K562 (cell line): Measurements from ENCODE around the gene RGS7BP. TPM values are rescaled to one million over a fixed set of nuclear protein-coding genes. Genes with fewer than 3 reads are reported as not detected.

ENCODE experiments used
- DNMT1 ChIP-seq: fragments of 450-650 bp; IDR thresholded peaks from 2 replicates; pipeline ENCODE4 v1.6.1; 2016; ENCODE audit warnings: antibody characterized with exemption, mild to moderate bottlenecking
- HMGN3 ChIP-seq: IDR thresholded peaks from 2 replicates; pipeline ENCODE4 v1.6.1; 2011; ENCODE audit warnings: borderline replicate concordance, low read depth, mild to moderate bottlenecking, mixed read lengths, low read length; ENCODE audit not compliant: insufficient read length; ENCODE audit errors: extremely low read depth
- HOXB6 ChIP-seq: fragments of 250-450 bp; sonication (Bioruptor Pico); IDR thresholded peaks from 2 replicates; pipeline ENCODE4 v1.5.1; 2022; ENCODE audit warnings: mild to moderate bottlenecking, borderline replicate concordance
- polyA plus RNA-seq, 8 experiments: library from polyadenylated mRNA; depleted of rRNA in 4 of 8; stranded (reverse) in 5 of 8; unstranded in 3 of 8; fragments of >200 nt; fragmentation: Nextera tagmentation in 2 of 8; fragmentation: Illumina TruSeq in 1 of 8; extraction: Ambion mirVana in 2 of 8; extraction: Trizol in 1 of 8; gene quantifications; 2 replicates each; pipeline versions ENCODE4 v1.2.1 to v1.2.3, GENCODE V29; 2011 to 2014; ENCODE audit warnings: inconsistent platforms in 1 of 8, missing spikeins in 1 of 8
- total RNA-seq, 7 experiments: library from RNA; depleted of rRNA in 6 of 7; stranded (reverse); fragments of >200 nt in 6 of 7; fragmentation: Illumina TruSeq in 2 of 7; extraction: Trizol in 2 of 7; gene quantifications; 2 replicates each; pipeline versions ENCODE4 v1.2.1 to v1.2.3, GENCODE V29; 2011 to 2021; ENCODE audit warnings: low replicate concordance in 1 of 7
- TF ChIP-seq, protein P1 (sequence below): IDR thresholded peaks from 2 replicates; pipeline ENCODE4 v1.6.1; 2016; ENCODE audit warnings: missing genetic modification characterization, missing compliant biosample characterization
- TF ChIP-seq, protein P2 (sequence below): fragments of 250-450 bp; sonication (Bioruptor Pico); IDR thresholded peaks from 2 replicates; pipeline ENCODE4 v1.4.0; 2020; ENCODE audit warnings: borderline replicate concordance
- TF ChIP-seq, protein P3 (sequence below): fragments of 450-650 bp; IDR thresholded peaks from 2 replicates; pipeline ENCODE4 v1.7.0; 2016; ENCODE audit warnings: borderline replicate concordance
- TF ChIP-seq, protein P4 (sequence below): fragments of 450-650 bp; formaldehyde crosslinking; IDR thresholded peaks from 2 replicates; pipeline ENCODE4 v1.4.0; 2020; ENCODE audit warnings: mild to moderate bottlenecking, moderate library complexity
- TF ChIP-seq, protein P5 (sequence below): fragments of 450-650 bp; formaldehyde crosslinking; IDR thresholded peaks from 2 replicates; pipeline ENCODE4 v1.4.0; 2022; ENCODE audit warnings: mild to moderate bottlenecking, moderate library complexity

Gene RGS7BP
- total and polyA plus RNA-seq, 9 of the 15 experiments (the other 6 are each of a cell fraction or from before 2014, with no cell fraction given), result not detected

DNA sequence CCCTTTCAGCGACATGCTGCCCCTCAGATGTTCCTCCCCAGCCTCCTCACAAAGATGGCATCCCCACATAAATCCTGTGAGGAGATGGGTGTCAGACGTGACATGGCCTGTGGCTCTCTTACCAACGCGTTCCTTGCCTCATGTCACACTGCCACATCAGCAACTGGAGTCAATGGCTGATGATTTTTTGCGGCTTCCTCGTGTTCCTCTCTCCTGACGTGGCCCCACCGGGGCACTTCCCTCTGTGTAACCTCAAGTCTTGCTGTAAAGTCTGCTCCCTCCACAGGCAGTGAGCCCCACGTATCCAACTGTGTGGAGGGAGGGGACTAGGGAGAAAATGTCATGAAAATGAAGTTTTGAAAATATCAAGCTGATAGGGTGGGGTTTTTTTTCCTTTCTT, 131.3 kb downstream of the RGS7BP start (continued):
- TF ChIP-seq, protein P1, sequence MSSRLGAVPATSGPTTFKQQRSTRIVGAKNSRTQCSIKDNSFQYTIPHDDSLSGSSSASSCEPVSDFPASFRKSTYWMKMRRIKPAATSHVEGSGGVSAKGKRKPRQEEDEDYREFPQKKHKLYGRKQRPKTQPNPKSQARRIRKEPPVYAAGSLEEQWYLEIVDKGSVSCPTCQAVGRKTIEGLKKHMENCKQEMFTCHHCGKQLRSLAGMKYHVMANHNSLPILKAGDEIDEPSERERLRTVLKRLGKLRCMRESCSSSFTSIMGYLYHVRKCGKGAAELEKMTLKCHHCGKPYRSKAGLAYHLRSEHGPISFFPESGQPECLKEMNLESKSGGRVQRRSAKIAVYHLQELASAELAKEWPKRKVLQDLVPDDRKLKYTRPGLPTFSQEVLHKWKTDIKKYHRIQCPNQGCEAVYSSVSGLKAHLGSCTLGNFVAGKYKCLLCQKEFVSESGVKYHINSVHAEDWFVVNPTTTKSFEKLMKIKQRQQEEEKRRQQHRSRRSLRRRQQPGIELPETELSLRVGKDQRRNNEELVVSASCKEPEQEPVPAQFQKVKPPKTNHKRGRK, result no peak
- TF ChIP-seq HOXB6 (CRISPR knock-in tag), result no peak
- TF ChIP-seq, protein P2, sequence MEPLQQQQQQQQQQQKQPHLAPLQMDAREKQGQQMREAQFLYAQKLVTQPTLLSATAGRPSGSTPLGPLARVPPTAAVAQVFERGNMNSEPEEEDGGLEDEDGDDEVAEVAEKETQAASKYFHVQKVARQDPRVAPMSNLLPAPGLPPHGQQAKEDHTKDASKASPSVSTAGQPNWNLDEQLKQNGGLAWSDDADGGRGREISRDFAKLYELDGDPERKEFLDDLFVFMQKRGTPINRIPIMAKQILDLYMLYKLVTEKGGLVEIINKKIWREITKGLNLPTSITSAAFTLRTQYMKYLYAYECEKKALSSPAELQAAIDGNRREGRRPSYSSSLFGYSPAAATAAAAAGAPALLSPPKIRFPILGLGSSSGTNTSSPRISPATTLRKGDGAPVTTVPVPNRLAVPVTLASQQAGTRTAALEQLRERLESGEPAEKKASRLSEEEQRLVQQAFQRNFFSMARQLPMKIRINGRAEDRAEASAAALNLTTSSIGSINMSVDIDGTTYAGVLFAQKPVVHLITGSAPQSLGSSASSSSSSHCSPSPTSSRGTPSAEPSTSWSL (CRISPR knock-in tag), result no peak
- no peak for TF ChIP-seq DNMT1
- TF ChIP-seq, protein P3, sequence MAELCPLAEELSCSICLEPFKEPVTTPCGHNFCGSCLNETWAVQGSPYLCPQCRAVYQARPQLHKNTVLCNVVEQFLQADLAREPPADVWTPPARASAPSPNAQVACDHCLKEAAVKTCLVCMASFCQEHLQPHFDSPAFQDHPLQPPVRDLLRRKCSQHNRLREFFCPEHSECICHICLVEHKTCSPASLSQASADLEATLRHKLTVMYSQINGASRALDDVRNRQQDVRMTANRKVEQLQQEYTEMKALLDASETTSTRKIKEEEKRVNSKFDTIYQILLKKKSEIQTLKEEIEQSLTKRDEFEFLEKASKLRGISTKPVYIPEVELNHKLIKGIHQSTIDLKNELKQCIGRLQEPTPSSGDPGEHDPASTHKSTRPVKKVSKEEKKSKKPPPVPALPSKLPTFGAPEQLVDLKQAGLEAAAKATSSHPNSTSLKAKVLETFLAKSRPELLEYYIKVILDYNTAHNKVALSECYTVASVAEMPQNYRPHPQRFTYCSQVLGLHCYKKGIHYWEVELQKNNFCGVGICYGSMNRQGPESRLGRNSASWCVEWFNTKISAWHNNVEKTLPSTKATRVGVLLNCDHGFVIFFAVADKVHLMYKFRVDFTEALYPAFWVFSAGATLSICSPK, result no peak
- no peak for TF ChIP-seq HMGN3
- TF ChIP-seq, protein P4, sequence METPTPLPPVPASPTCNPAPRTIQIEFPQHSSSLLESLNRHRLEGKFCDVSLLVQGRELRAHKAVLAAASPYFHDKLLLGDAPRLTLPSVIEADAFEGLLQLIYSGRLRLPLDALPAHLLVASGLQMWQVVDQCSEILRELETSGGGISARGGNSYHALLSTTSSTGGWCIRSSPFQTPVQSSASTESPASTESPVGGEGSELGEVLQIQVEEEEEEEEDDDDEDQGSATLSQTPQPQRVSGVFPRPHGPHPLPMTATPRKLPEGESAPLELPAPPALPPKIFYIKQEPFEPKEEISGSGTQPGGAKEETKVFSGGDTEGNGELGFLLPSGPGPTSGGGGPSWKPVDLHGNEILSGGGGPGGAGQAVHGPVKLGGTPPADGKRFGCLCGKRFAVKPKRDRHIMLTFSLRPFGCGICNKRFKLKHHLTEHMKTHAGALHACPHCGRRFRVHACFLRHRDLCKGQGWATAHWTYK (CRISPR knock-in tag), result no peak
- TF ChIP-seq, protein P5, sequence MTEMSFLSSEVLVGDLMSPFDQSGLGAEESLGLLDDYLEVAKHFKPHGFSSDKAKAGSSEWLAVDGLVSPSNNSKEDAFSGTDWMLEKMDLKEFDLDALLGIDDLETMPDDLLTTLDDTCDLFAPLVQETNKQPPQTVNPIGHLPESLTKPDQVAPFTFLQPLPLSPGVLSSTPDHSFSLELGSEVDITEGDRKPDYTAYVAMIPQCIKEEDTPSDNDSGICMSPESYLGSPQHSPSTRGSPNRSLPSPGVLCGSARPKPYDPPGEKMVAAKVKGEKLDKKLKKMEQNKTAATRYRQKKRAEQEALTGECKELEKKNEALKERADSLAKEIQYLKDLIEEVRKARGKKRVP (CRISPR knock-in tag), result no peak
